Endometrial microvascular endothelial cells (primary cell): ENCODE results near the gene CAMP. TPM values are rescaled to one million over a fixed set of nuclear protein-coding genes. Genes with fewer than 3 reads are reported as not detected.
"Not testable (repeated sequence)": the region's sequence is repeated elsewhere in the genome, so short reads cannot be mapped to it uniquely, and the experiment has no call there.

Source experiments
- in situ Hi-C: cut with HindIII; loops from 2 replicates; pipeline ENCODE4 v1.10.0; 2017; ENCODE audit warnings: low sequenced_read_pairs, low pct_unique_long_range_greater_than_20kb; ENCODE audit errors: inconsistent ontology term
- total RNA-seq: library from RNA; depleted of rRNA; stranded (reverse); fragments of >200 nt; gene quantifications from one replicate; pipeline ENCODE4 v1.2.3, GENCODE V29; 2015; ENCODE audit errors: inconsistent ontology term

The CAMP gene
- total RNA-seq, 1 donor from 2014 or later: not detected

- in situ Hi-C loops: no loop called here
Observed at GRCh38 chr3:48244461-48244860, 21.2 kb downstream of the CAMP start.

GRCh38 chr3:48245136-48245535 lies 21.8 kb downstream of the CAMP start:
- in situ Hi-C loops: no loop called here

DNA sequence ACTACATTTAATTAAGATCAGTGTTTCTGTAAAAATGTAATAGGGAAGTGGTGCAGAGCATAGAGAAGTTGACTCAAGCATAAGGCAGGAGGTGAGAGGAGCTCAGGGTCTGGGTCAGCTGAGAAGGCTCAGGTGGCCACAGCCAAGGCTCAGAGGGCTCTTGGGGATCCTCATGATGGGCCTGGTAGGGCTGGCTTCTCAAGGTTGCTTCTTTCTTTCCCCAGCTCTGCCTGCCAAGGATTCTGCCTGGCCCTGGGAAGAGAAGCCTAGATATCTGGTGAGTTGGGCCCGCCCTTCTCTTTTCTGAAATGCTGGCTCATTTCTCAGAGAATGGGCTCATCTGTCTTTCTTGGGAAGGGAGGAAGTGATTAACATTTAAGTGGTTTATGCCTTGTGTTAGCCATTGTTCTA lies 24.1 kb downstream of the CAMP start:
- in situ Hi-C loops: no loop called here

GRCh38 chr3:48248095-48248850 lies 25.0 kb downstream of the CAMP start:
- in situ Hi-C loops: no loop called here

- in situ Hi-C loops: no loop called here
Observed at GRCh38 chr3:48256557-48256956, 33.3 kb downstream of the CAMP start.

DNA sequence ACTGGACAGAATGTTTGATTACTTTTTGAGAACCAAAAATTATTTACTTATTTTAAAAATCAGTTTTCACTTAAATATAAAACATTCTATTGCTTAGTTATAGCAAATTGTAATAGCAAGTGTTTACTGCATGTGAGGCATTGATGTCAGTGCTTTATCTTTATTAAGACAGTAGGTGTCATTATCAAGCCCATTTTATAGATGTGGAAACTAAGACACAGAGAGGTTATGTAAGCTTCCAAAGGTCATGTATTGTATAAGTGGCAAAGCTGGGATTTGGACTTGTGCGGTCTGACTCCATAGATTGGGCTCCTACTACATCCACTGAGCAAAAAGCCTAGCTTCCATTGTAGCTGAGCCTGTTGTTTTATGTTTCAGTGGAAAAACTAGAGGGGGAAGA lies 35.2 kb downstream of the CAMP start:
- in situ Hi-C loops: no loop called here

- in situ Hi-C loops: no loop called here
Observed at GRCh38 chr3:48267782-48268181, 44.5 kb downstream of the CAMP start.

GRCh38 chr3:48268381-48268935 lies 45.2 kb downstream of the CAMP start:
- in situ Hi-C loops: no loop called here

GRCh38 chr3:48268936-48269561 lies 45.8 kb downstream of the CAMP start:
- in situ Hi-C loops: no loop called here

- in situ Hi-C loops: no loop called here
Observed at GRCh38 chr3:48269592-48269991, 46.3 kb downstream of the CAMP start.

DNA sequence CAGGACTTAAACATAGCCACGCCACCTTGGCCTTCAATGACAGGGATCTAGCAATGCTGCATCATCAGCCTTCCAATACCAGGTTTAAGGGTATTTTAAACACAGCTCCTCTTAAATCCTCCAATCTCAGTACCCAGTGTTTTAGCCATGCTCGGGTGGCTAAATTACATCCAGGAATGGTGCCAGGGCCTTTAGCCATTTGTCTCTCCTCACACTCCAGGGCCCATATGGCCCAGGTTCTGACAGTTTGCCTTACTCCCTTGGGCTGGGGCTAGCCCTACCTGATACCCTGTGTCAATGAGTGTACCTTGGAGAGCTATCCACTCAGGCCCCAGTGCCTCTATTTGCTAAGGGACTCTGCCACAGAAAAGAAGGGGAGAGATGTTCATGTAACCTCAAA lies 47.0 kb downstream of the CAMP start:
- in situ Hi-C loops: no loop called here

- in situ Hi-C loops: not testable (repeated sequence)
Observed at GRCh38 chr3:48271223-48271622, 47.9 kb downstream of the CAMP start.

GRCh38 chr3:48271763-48272498 lies 48.6 kb downstream of the CAMP start:
- in situ Hi-C loops: no loop called here

- in situ Hi-C loops: no loop called here
Observed at GRCh38 chr3:48273594-48274211, 50.4 kb downstream of the CAMP start.

- in situ Hi-C loops: no loop called here
Observed at GRCh38 chr3:48274452-48274851, 51.2 kb downstream of the CAMP start.

Other genes starting within 250 kb of the CAMP start
- gene MAP4, start 207.1 kb upstream of the CAMP start, total RNA-seq: 156 TPM
- 15.6 TPM for gene CDC25A, start 35.1 kb upstream of the CAMP start, total RNA-seq
- 4.2 TPM for gene ZNF589, start 17.6 kb downstream of the CAMP start, total RNA-seq
- 37.5 TPM for gene NME6, start 77.9 kb downstream of the CAMP start, total RNA-seq
- not detected for gene SPINK8, start 110.2 kb downstream of the CAMP start, total RNA-seq
- gene FBXW12, start 148.7 kb downstream of the CAMP start, total RNA-seq: not detected
- 12.2 TPM for gene PLXNB1, start 206.6 kb downstream of the CAMP start, total RNA-seq
- 20.8 TPM for gene CCDC51, start 216.6 kb downstream of the CAMP start, total RNA-seq
- 329 TPM for gene TMA7, start 216.8 kb downstream of the CAMP start, total RNA-seq
- 10.7 TPM for gene ATRIP, start 223.2 kb downstream of the CAMP start, total RNA-seq